T-helper 2 cell (primary cell): ENCODE measurements around the gene SMIM7.
"Not testable (repeated sequence)": the region's sequence is repeated elsewhere in the genome, so short reads cannot be mapped to it uniquely, and the experiment has no call there.

ENCODE experiments used
- DNase-seq, 5 experiments: peaks; one replicate each; pipeline versions ENCODE4 v3.0.0 to v3.0.0-alpha.2; 2012 to 2022

SMIM7 gene

DNA sequence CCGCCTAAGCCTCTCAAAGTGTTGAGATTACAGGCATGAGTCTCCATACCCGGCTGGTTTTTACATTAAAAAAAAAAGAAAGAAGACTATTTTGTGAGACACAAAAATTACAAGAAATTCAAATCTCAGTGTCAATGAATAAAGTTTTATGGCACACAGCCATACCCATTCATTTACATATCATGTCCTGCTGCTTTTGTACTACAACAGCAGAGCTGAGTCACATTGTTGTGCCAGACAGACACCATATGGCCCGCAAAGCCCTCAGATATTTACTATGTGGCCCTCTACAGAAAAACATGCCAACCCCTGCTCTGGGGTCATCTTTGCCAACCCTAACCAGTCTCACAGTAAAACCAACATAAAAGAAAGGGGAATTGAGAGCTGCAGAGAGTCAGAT is 5.3 kb downstream of the SMIM7 start:
- no peak for DNase-seq

- no peak for DNase-seq
These were observed 5.8 kb downstream of the SMIM7 start for GRCh38 chr19:16654140-16654539.

- no peak for DNase-seq
These were observed 7.1 kb downstream of the SMIM7 start for GRCh38 chr19:16652854-16653253.

DNA sequence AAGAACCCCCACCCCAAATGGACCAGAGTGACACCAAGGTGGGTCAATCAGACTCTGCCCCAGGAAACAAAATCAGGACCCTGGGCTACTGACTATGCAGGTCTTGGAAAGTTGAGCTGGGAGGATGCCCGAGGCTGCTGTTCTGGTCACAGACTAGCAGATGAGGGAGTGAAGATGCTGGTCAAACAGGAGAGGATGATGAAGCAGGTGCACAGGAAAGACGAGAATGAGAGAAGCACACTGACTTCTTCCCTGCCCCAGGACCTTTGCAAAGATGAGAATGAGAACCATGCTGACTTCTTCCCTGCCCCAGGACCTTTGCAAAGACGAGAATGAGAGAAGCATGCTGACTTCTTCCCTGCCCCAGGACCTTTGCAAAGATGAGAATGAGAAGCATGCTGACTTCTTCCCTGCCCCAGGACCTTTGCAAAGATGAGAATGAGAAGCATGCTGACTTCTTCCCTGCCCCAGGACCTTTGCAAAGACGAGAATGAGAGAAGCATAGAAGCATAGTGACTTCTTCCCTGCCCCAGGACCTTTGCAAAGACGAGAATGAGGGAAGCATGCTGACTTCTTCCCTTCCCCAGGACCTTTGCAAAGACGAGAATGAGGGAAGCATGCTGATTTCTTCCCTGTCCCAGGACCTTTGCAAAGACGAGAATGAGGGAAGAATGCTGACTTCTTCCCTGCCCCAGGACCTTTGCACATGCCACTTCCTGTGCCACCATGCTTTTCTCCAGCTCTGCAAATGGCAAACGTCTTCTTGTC is 8.3 kb downstream of the SMIM7 start:
- DNase-seq: not testable (repeated sequence)

GRCh38 chr19:16650821-16651220 is 9.1 kb downstream of the SMIM7 start:
- no peak for DNase-seq

GRCh38 chr19:16649734-16650133 is 10.2 kb downstream of the SMIM7 start:
- no peak for DNase-seq

- no peak for DNase-seq
These were observed 14.8 kb downstream of the SMIM7 start for GRCh38 chr19:16645140-16645539.

DNA sequence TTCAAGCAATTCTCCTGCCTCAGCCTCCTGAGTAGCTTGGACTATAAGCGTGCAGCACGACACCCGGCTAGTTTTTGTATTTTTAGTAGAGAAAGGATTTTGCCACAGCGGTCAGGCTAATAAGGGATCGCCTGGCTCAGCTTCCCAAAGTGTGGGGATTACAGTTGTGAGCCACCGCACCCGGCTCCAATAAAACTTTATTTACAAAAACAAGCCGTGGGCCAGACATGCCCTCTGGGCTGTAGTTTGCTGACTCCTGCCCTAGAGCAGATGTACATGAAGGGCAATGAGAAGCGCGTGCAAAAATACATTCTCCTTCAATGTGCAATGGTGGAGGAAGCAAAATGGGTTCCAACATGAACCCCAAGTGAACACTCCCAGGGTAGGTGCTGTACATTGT is 18.2 kb downstream of the SMIM7 start:
- no peak for DNase-seq

- DNase-seq: no peak
These were observed 19.0 kb downstream of the SMIM7 start for GRCh38 chr19:16640951-16641350.

DNA sequence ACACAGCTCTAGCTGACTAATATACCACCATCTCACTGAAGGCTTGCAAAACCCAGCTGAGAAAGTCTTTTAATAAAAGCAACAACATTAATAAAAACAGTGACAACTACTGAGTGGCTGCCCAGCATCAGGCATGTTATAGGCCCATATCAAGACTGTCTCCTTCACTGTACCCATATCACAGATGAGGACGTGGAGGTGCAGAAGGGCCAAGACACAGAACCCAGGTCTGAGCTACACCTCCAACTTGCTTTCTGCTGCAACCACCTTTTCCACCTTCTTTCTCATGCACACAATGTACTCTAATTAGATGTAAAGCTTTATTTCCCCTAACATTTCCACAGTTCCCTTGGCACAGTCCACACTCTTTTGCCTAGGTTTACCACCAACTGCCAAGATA is 21.3 kb downstream of the SMIM7 start:
- no peak for DNase-seq

DNA sequence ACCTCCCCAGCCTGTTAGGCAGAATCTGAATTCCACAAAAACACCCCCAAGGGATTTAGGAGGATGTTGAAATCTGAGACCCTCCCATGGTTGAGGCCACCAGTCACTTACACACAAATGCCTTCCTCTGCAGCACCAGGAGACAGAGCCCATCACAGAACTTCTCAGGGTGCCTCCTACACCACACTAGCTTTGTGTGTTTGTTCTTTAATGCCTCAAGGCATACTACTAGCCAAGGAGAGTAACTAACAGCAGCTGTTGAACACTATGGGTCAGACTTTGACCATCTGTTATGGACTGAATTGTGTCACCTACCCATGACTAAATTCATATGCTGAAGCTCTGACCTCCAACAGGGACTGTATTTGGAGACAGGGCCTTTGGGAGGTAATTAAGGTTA is 22.4 kb downstream of the SMIM7 start:
- no peak for DNase-seq

- no peak for DNase-seq
These were observed 28.5 kb downstream of the SMIM7 start for GRCh38 chr19:16631465-16631864.

DNA sequence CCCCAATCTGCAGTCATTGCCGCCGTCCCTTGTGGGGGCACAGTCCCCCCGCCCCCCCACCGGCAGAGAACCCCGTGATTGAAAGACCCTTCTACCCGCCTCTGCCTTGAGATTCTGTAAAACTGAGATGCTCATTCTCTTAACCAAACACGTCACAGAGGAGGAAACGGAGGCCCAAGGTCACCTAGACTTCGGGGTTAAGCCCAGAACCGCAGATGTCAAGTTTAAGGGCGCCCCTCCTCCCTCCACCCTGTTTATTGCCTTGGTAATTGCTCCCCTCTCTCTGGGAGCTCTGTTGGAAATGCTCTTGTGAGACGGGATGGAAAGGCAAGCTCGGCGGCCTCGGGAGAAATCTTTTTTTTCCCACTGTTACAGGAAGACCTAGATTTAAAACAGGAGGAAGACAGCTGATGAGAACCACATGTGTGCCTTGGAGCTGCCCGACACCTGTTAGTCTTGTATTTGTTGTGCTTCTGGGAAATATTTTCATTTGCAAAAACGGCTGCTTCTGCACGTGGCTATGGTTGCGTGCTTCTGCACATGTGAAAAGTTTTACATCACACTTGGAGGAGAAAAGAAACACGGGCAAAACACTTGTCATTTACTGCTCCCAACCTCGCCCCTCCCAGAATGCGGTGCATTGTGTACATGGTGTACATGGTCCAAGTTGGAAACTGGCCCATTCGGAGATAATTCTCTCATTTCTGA is 30.8 kb downstream of the SMIM7 start:
- DNase-seq: peak in 1 of 5 experiments; percentile 85

DNA sequence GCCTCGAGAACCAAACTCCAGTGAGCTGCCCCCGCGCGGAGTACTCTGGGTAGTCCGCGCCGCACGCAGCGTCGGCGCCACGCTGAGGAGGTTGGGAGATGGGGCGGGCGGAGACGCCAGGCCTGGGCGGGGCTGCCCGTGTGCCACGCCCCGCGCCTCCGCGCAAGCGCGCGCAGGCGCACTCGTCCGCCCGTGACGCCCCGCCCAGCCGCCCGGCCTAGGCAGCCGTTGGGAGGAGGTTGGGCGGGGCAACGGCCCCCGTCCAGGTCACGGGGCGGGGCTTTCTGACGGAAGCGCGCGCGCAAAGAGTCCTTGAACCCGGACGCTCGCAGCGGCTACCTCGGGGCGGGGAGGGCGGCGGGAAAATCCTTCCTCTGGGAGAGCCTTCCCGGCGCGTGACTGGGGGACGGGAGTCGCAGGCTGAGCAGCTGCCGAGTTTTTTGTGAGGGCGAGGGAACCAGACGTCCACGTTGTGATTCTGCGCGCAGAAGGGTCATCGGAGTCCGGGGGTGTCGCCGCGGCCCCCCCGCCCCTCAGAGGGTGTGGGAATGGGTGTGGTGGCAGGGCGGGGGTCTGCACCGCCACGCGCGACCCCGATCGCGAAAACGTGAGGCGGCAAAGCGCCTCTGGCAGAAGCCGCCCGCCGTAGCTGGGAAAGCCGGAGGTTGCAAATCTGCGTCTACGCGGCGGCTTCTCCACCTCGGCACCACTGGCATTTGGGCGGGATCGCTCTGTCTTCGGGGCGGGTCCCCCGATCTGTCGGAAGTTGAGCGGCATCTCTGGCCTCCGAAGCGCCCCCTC is 31.6 kb downstream of the SMIM7 start, which contains the start of gene MED26:
MED26 (minus strand) TSS at position 22 of the 801 bp plus-strand sequence. CDS start 261 bp downstream, outside the sequence.
- peak; percentile 88 to 95 (median 91) for DNase-seq

- DNase-seq: no peak
These were observed 32.1 kb downstream of the SMIM7 start for GRCh38 chr19:16627928-16628182.

DNA sequence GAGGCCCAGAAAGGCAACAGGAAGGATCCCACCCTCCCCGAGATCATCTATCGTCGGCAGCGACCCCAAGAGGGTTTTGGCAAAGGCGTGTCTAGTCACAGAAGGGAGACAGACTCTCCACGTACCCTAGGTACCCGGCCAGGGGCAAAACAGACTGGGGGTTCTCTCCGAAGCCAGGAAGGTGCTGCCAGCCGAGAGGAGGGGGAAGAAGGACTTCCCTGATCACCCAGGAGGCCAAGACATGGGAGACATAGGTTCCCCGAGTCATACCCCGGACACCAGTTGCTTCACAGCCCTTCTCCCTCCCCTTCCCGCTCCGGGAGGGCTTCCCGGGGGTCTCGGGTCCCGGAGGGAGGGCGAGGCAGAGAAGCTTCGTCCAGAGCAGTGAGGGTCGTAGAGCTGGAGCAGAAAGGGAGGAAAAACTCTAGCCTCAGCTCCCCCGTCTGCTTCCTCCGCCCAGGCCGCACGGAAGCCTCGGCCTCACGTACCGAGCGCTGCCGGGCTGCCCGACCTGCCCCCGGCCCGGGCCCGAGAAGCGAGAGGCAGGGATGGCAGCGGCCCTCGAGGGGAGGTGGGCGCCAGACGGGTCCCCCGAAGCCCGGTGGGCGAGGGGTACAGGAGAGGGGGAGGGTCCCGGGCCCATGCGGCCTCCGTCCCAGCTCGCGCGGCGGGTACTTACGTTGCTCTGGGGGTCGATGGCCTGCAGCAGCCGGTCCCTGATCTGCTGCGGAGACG is 32.6 kb downstream of the SMIM7 start:
- DNase-seq: peak in 1 of 5 experiments; percentile 22

DNA sequence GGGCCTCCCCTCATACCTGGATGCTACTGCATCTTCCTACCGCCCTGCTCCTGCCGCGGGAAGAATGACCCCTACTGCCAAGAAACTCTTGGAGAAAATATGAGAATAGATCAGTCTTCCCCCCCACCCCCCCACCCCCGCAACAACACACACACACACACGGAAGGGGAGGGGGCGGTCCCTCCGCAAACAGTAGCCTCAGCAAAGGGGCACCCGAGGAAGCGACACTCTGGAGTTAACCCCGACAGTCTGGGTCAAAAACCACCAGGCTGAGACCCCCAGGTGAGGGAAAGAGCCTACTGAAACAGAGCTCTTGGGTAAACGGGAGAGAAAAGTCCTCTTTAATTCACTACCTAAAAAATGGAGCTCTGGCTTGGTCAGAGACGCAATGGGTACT is 33.1 kb downstream of the SMIM7 start:
- peak in 1 of 5 experiments; percentile 49 for DNase-seq

GRCh38 chr19:16625163-16625958 is 34.6 kb downstream of the SMIM7 start:
- no peak for DNase-seq

GRCh38 chr19:16624236-16624635 is 35.7 kb downstream of the SMIM7 start:
- DNase-seq: no peak

GRCh38 chr19:16623576-16623975 is 36.4 kb downstream of the SMIM7 start:
- peak in 1 of 5 experiments; percentile 41 for DNase-seq

DNA sequence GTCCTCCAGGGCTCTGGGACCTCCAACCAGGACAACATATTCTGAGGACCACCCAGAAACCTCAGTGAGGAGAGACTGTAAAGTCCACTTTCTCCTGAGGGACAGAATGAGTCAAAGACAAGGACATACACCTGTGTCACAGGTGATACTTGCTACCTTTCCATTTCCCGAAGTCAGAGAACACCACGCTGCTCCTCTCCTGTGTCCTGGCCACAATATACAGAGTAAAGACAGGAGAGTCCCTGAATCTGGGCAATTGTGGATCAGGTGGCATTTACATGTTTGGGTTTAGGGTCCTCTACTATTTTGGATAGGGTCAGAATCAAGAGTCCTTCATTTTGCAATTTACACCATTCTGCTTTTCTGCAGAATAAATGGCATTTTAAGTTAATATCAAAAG is 36.9 kb downstream of the SMIM7 start:
- no peak for DNase-seq
